Osteoblast (primary cell): Measurements from ENCODE around the gene NDUFV3. TPM values are rescaled to one million over a fixed set of nuclear protein-coding genes. Genes with fewer than 3 reads are reported as not detected.

Experiments used
- DNase-seq: peaks from one replicate; pipeline ENCODE4 v3.0.0; 2011; ENCODE audit warnings: low spot score, mixed read lengths; ENCODE audit not compliant: insufficient read length; ENCODE audit errors: missing footprints
- H2AFZ ChIP-seq: 2 replicates; pipeline ENCODE4 v1.6.0; 2011; ENCODE audit warnings: mild to moderate bottlenecking, low read length
- H3K27ac ChIP-seq: 2 replicates; pipeline ENCODE4 v1.5.1; 2011; ENCODE audit warnings: mild to moderate bottlenecking, low read depth, low read length, moderate library complexity
- H3K27me3 ChIP-seq: 2 replicates; pipeline ENCODE4 v1.6.0; 2012; ENCODE audit warnings: mild to moderate bottlenecking, control low read depth, inconsistent platforms, low read length, moderate library complexity; ENCODE audit not compliant: insufficient read depth
- H3K36me3 ChIP-seq: 2 replicates; pipeline ENCODE4 v1.5.1; 2011; ENCODE audit warnings: mild to moderate bottlenecking, low read length, control low read depth, moderate library complexity; ENCODE audit not compliant: insufficient read depth
- H3K4me1 ChIP-seq: 2 replicates; pipeline ENCODE4 v1.5.1; 2011; ENCODE audit warnings: mild to moderate bottlenecking, low read length, control low read depth, moderate library complexity; ENCODE audit not compliant: insufficient read depth
- H3K4me2 ChIP-seq: 2 replicates; pipeline ENCODE4 v1.6.0; 2011; ENCODE audit warnings: mild to moderate bottlenecking, low read length; ENCODE audit not compliant: insufficient read depth
- H3K4me3 ChIP-seq: fragments of 200-600 bp; sonication (generic); 3 replicates; pipeline ENCODE4 v1.5.1; 2012; ENCODE audit warnings: mild to moderate bottlenecking, low read length, inconsistent platforms; ENCODE audit not compliant: insufficient read depth
- H3K79me2 ChIP-seq: 2 replicates; pipeline ENCODE4 v1.6.0; 2012; ENCODE audit warnings: mild to moderate bottlenecking, low read length, control low read depth, inconsistent platforms; ENCODE audit not compliant: insufficient read depth
- H3K9me3 ChIP-seq: 2 replicates; pipeline ENCODE4 v1.5.1; 2011; ENCODE audit warnings: low read depth, low read length, control low read depth
- H4K20me1 ChIP-seq: 2 replicates; pipeline ENCODE4 v1.6.0; 2012; ENCODE audit warnings: mild to moderate bottlenecking, low read length, control low read depth; ENCODE audit not compliant: insufficient read depth
- total RNA-seq: library from RNA; depleted of rRNA; stranded (reverse); fragments of >200 nt; gene quantifications from 2 replicates; pipeline ENCODE4 v1.2.3, GENCODE V29; 2012
- TF ChIP-seq, protein P1 (sequence below): IDR thresholded peaks from 2 replicates; pipeline ENCODE4 v1.5.1; 2011; ENCODE audit warnings: mild to moderate bottlenecking, low read depth, low read length, moderate library complexity; ENCODE audit errors: extremely low read depth

NDUFV3 gene
- total RNA-seq, 1 donor = 66.2 TPM

- Histone ChIP-seq H3K4me1 (no peaks in the 10 kb centered on the region), H4K20me1 (peaks cover 24% of the 10 kb centered on the region), H2AFZ (no peak overlapping the region), H3K79me2 (peaks cover 53% of the 10 kb centered on the region), H3K27me3 (no peaks in the 10 kb centered on the region), H3K4me3 (no peak overlapping the region), H3K36me3 (peaks cover 44% of the 10 kb centered on the region), H3K9me3 (no peaks in the 10 kb centered on the region), H3K27ac (no peak overlapping the region), H3K4me2 (no peak overlapping the region)
- peak; percentile 58 for DNase-seq
- TF ChIP-seq, protein P1, sequence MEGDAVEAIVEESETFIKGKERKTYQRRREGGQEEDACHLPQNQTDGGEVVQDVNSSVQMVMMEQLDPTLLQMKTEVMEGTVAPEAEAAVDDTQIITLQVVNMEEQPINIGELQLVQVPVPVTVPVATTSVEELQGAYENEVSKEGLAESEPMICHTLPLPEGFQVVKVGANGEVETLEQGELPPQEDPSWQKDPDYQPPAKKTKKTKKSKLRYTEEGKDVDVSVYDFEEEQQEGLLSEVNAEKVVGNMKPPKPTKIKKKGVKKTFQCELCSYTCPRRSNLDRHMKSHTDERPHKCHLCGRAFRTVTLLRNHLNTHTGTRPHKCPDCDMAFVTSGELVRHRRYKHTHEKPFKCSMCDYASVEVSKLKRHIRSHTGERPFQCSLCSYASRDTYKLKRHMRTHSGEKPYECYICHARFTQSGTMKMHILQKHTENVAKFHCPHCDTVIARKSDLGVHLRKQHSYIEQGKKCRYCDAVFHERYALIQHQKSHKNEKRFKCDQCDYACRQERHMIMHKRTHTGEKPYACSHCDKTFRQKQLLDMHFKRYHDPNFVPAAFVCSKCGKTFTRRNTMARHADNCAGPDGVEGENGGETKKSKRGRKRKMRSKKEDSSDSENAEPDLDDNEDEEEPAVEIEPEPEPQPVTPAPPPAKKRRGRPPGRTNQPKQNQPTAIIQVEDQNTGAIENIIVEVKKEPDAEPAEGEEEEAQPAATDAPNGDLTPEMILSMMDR = no peak
Observed at GRCh38 chr21:42861311-42861847, 31.7 kb upstream of the NDUFV3 start.

- DNase-seq = peak; percentile 67
- Histone ChIP-seq H3K79me2 (peaks cover 59% of the 10 kb centered on the region), H3K27me3 (no peaks in the 10 kb centered on the region), H3K4me3 (no peak overlapping the region), H2AFZ (no peak overlapping the region), H3K9me3 (no peaks in the 10 kb centered on the region), H3K36me3 (peaks cover 43% of the 10 kb centered on the region), H3K27ac (no peak overlapping the region), H3K4me1 (no peaks in the 10 kb centered on the region), H3K4me2 (no peak overlapping the region), H4K20me1 (peaks cover 24% of the 10 kb centered on the region)
- TF ChIP-seq, protein P1 = no peak
Observed at GRCh38 chr21:42861848-42862400, 31.2 kb upstream of the NDUFV3 start.

DNA sequence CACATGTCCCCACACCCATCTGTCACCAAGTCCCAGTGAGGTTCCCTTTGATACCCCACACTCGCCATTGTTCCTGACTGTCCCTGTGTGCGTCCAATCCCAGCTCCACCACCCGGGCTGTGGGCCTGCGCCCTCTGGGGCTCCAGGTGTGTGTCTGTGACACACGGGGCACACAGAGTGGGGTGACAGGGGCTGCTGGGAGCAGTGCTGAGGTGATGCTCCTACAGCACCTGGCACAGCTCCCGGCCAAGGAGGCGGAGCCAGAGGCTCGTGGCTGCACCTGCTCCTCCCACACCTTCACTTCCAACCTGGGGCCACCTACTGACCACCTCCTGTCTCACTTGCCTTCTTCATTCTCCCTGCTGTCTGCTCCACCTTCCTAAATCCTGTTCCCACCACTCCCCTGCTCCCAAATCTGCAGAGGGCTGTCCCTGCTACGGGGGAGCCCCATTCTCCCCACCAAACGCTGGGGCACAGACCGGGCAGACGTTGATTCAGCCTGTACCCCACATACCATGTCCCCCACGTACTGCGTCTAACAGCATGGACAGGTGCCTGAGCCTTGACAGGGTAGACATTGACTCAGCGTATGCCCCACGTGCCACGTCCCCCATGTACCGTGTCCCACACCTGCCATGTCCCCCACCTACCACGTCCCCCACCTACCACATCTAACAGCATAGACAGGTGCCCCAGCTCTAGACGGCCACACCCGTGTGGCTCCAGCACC, 30.2 kb upstream of the NDUFV3 start:
- TF ChIP-seq, protein P1 = no peak
- Histone ChIP-seq H4K20me1 (peaks cover 21% of the 10 kb centered on the region), H3K36me3 (peaks cover 43% of the 10 kb centered on the region), H3K27ac (no peak overlapping the region), H2AFZ (no peak overlapping the region), H3K79me2 (peaks cover 64% of the 10 kb centered on the region), H3K4me3 (no peak overlapping the region), H3K4me1 (no peaks in the 10 kb centered on the region), H3K4me2 (no peak overlapping the region), H3K27me3 (no peaks in the 10 kb centered on the region), H3K9me3 (no peaks in the 10 kb centered on the region)
- DNase-seq = peak; percentile 70

GRCh38 chr21:42863504-42863870, 29.6 kb upstream of the NDUFV3 start:
- Histone ChIP-seq H3K9me3 (no peaks in the 10 kb centered on the region), H3K27me3 (no peaks in the 10 kb centered on the region), H3K4me2 (no peak overlapping the region), H2AFZ (no peak overlapping the region), H4K20me1 (peaks cover 21% of the 10 kb centered on the region), H3K79me2 (peaks cover 66% of the 10 kb centered on the region), H3K4me3 (no peak overlapping the region), H3K27ac (no peak overlapping the region), H3K4me1 (no peaks in the 10 kb centered on the region), H3K36me3 (peaks cover 43% of the 10 kb centered on the region)
- TF ChIP-seq, protein P1 = no peak
- DNase-seq = no peak
